H1 (cell line): Measurements from ENCODE around the gene GSG1L. TPM values are rescaled to one million over a fixed set of nuclear protein-coding genes. Genes with fewer than 3 reads are reported as not detected.

ENCODE experiments used
- CTCF ChIA-PET: fragments of 300-600 bp; sonication (Branson Sonifier 250); formaldehyde crosslinking; loops from one replicate; lab custom pipeline; 2021; ENCODE audit not compliant: partially characterized antibody; lab: Charles Lee
- POLR2A ChIA-PET: fragments of 300-600 bp; sonication (Branson Sonifier 250); formaldehyde crosslinking; loops from one replicate; lab custom pipeline; 2021; ENCODE audit warnings: inconsistent platforms; ENCODE audit not compliant: partially characterized antibody; lab: Charles Lee
- DNase-seq, 2 experiments: peaks; one replicate each; pipeline versions ENCODE4 v3.0.0 to v3.0.0-alpha.2; 2010 to 2022; ENCODE audit warnings: low spot score in 2 of 2, low read depth in 1 of 2, mixed read lengths in 1 of 2
- FAIRE-seq: peaks from 2 replicates; lab custom pipeline; 2011; peaks lifted over from hg19 to GRCh38; lab: Jason Lieb, UNC
- H2AFZ ChIP-seq: 2 replicates; pipeline ENCODE4 v1.8.1; 2012; ENCODE audit warnings: low read length, inconsistent platforms
- H2AK5ac ChIP-seq: 2 replicates; pipeline ENCODE4 v1.6.1; 2013; ENCODE audit warnings: low read depth, low read length
- H2BK120ac ChIP-seq: replicated peaks from 2 replicates; pipeline ENCODE3; 2013; ENCODE audit warnings: low read depth, low read length, inconsistent platforms
- H2BK12ac ChIP-seq: 2 replicates; pipeline ENCODE4 v1.6.1; 2013; ENCODE audit warnings: low read depth, low read length
- H2BK15ac ChIP-seq: 2 replicates; pipeline ENCODE4 v1.6.1; 2013; ENCODE audit warnings: low read length
- H2BK20ac ChIP-seq: 2 replicates; pipeline ENCODE4 v1.6.1; 2013; ENCODE audit warnings: low read length
- H2BK5ac ChIP-seq: 2 replicates; pipeline ENCODE4 v1.6.1; 2013; ENCODE audit warnings: low read depth, low read length
- H3K14ac ChIP-seq: 2 replicates; pipeline ENCODE4 v1.6.1; 2013; ENCODE audit warnings: inconsistent platforms; ENCODE audit not compliant: insufficient read length
- H3K18ac ChIP-seq: 2 replicates; pipeline ENCODE4 v1.6.1; 2013; ENCODE audit warnings: low read length; ENCODE audit errors: extremely low read depth
- H3K23ac ChIP-seq: 2 replicates; pipeline ENCODE4 v1.6.1; 2013; ENCODE audit warnings: inconsistent platforms; ENCODE audit not compliant: insufficient read length
- H3K23me2 ChIP-seq: 2 replicates; pipeline ENCODE4 v1.6.1; 2013; ENCODE audit warnings: low read depth, low read length
- H3K27ac ChIP-seq: 2 replicates; pipeline ENCODE4 v1.6.1; 2011; ENCODE audit warnings: low read depth, low read length, inconsistent platforms
- H3K27me3 ChIP-seq, 4 experiments: replicated peaks in 1 of 4; 1 replicate in 1 of 4; 2 replicates in 3 of 4; pipeline versions ENCODE4 v1.6.1 to v1.8.1; 2011 to 2013; ENCODE audit warnings: low read length in 3 of 4, mild to moderate bottlenecking in 3 of 4, inconsistent platforms in 2 of 4, mixed read lengths in 2 of 4, moderate library complexity in 1 of 4; ENCODE audit not compliant: control insufficient read depth in 3 of 4, insufficient read depth in 3 of 4; ENCODE audit errors: extremely low read depth in 1 of 4
- H3K36me3 ChIP-seq, 4 experiments: 2 replicates each; pipeline versions ENCODE4 v1.6.1 to v1.8.1; 2011 to 2013; ENCODE audit warnings: mild to moderate bottlenecking in 4 of 4, low read length in 3 of 4, moderate library complexity in 2 of 4, control low read depth in 1 of 4, inconsistent platforms in 1 of 4; ENCODE audit not compliant: insufficient read depth in 4 of 4, control insufficient read depth in 2 of 4
- H3K4ac ChIP-seq: replicated peaks from 2 replicates; pipeline ENCODE3; 2013; ENCODE audit warnings: low read length, low read depth, mixed read lengths, inconsistent platforms; ENCODE audit not compliant: insufficient read length
- H3K4me1 ChIP-seq, 4 experiments: replicated peaks in 1 of 4; 1 replicate in 1 of 4; 2 replicates in 3 of 4; pipeline versions ENCODE4 v1.6.1 to v1.8.1; 2011 to 2013; ENCODE audit warnings: low read length in 3 of 4, inconsistent platforms in 2 of 4, mixed read lengths in 1 of 4; ENCODE audit not compliant: insufficient read depth in 4 of 4, control insufficient read depth in 3 of 4
- H3K4me2 ChIP-seq, 2 experiments: 2 replicates each; pipeline versions ENCODE4 v1.6.1 to v1.8.1; 2011 to 2013; ENCODE audit warnings: low read depth in 2 of 2, low read length in 2 of 2, control low read depth in 1 of 2, inconsistent platforms in 1 of 2, mild to moderate bottlenecking in 1 of 2; ENCODE audit not compliant: insufficient read depth in 1 of 2
- H3K4me3 ChIP-seq, 4 experiments: fragments of 200-600, 300-600 bp in 1 of 4; sonication (generic), shearing (Covaris generic), sonication (Bioruptor Twin) in 1 of 4; 2 replicates each; pipeline versions ENCODE4 v1.5.1 to v1.8.1; 2011 to 2016; ENCODE audit warnings: low read length in 4 of 4, low read depth in 3 of 4, control low read depth in 2 of 4, inconsistent platforms in 2 of 4, mild to moderate bottlenecking in 2 of 4, mixed read lengths in 1 of 4, moderate library complexity in 1 of 4; ENCODE audit not compliant: insufficient read depth in 2 of 4; ENCODE audit errors: extremely low read depth in 1 of 4
- H3K56ac ChIP-seq: replicated peaks from 2 replicates; pipeline ENCODE3; 2013; ENCODE audit warnings: low read depth, mild to moderate bottlenecking, mixed read lengths, low read length, inconsistent platforms; ENCODE audit not compliant: insufficient read length
- H3K79me1 ChIP-seq: 2 replicates; pipeline ENCODE4 v1.6.1; 2013; ENCODE audit warnings: low read depth, low read length, control low read depth
- H3K79me2 ChIP-seq, 2 experiments: 2 replicates each; pipeline versions ENCODE4 v1.6.1 to v1.8.1; 2012 to 2013; ENCODE audit warnings: low read length in 2 of 2, mild to moderate bottlenecking in 2 of 2, inconsistent platforms in 1 of 2; ENCODE audit not compliant: insufficient read depth in 2 of 2, control insufficient read depth in 1 of 2
- H3K9ac ChIP-seq, 4 experiments: replicated peaks in 1 of 4; 1 replicate in 1 of 4; 2 replicates in 3 of 4; pipeline versions ENCODE4 v1.6.1 to v1.8.1; 2011 to 2013; ENCODE audit warnings: low read depth in 3 of 4, low read length in 3 of 4, control low read depth in 2 of 4, mild to moderate bottlenecking in 2 of 4, moderate library complexity in 2 of 4, inconsistent platforms in 1 of 4; ENCODE audit errors: extremely low read depth in 1 of 4
- H3K9me3 ChIP-seq, 2 experiments: 2 replicates each; pipeline versions ENCODE4 v1.6.1 to v1.8.1; 2012 to 2013; ENCODE audit warnings: mild to moderate bottlenecking in 2 of 2, moderate library complexity in 2 of 2, control low read depth in 1 of 2, inconsistent platforms in 1 of 2, low read depth in 1 of 2, low read length in 1 of 2, mixed read lengths in 1 of 2; ENCODE audit not compliant: insufficient read depth in 2 of 2
- H4K20me1 ChIP-seq, 2 experiments: replicated peaks in 1 of 2; 2 replicates each; pipeline versions ENCODE3 to v1.8.1; 2011 to 2013; ENCODE audit warnings: inconsistent platforms in 2 of 2, low read length in 2 of 2, mild to moderate bottlenecking in 1 of 2; ENCODE audit not compliant: insufficient read depth in 2 of 2, control insufficient read depth in 1 of 2
- H4K5ac ChIP-seq: 2 replicates; pipeline ENCODE4 v1.6.1; 2013; ENCODE audit warnings: low read length, low read depth, mixed read lengths, inconsistent platforms; ENCODE audit not compliant: insufficient read length
- H4K8ac ChIP-seq: 2 replicates; pipeline ENCODE4 v1.8.0; 2013; ENCODE audit warnings: mild to moderate bottlenecking, moderate library complexity, low read length, inconsistent platforms; ENCODE audit not compliant: insufficient read depth; ENCODE audit errors: extremely low read depth
- H4K91ac ChIP-seq: replicated peaks from 2 replicates; pipeline ENCODE3; 2013; ENCODE audit warnings: low read length, mixed read lengths, inconsistent platforms; ENCODE audit not compliant: insufficient read length
- BRCA1 ChIP-seq: IDR thresholded peaks from 2 replicates; pipeline ENCODE4 v1.6.1; 2012; ENCODE audit warnings: low read depth, low read length, improper control_type of control experiment
- CBX5 ChIP-seq: fragments of 300-800, 300-1000 bp; sonication (generic); IDR thresholded peaks from 2 replicates; pipeline ENCODE4 v1.7.1; 2016; ENCODE audit warnings: antibody characterized with exemption, low read length, low read depth
- CBX8 ChIP-seq: fragments of 300-800, 300-1000 bp; sonication (generic); IDR thresholded peaks from 2 replicates; pipeline ENCODE4 v1.7.1; 2016; ENCODE audit warnings: low read depth, low read length, borderline replicate concordance
- CHD2 ChIP-seq: IDR thresholded peaks from 2 replicates; pipeline ENCODE4 v1.6.1; 2012; ENCODE audit warnings: low read length, improper control_type of control experiment
- EZH2 ChIP-seq: fragments of 200-600 bp; sonication (generic); IDR thresholded peaks from 2 replicates; pipeline ENCODE4 v1.7.1; 2012; ENCODE audit warnings: low read depth, mild to moderate bottlenecking, moderate library complexity, low read length, inconsistent platforms; ENCODE audit not compliant: severe bottlenecking
- MAX ChIP-seq: IDR thresholded peaks from 2 replicates; pipeline ENCODE4 v1.6.1; 2012; ENCODE audit warnings: inconsistent platforms
- NRF1 ChIP-seq: IDR thresholded peaks from 2 replicates; pipeline ENCODE4 v1.6.1; 2011; ENCODE audit warnings: mild to moderate bottlenecking, low read depth, low read length, improper control_type of control experiment
- POLR2A ChIP-seq, 2 experiments: IDR thresholded peaks; 1 replicate in 1 of 2; 2 replicates in 1 of 2; pipeline ENCODE4 v1.6.1; 2011; ENCODE audit warnings: low read depth in 2 of 2, low read length in 2 of 2, mild to moderate bottlenecking in 2 of 2; ENCODE audit errors: control extremely low read depth in 1 of 2
- POLR2AphosphoS5 ChIP-seq: IDR thresholded peaks from 2 replicates; pipeline ENCODE4 v1.6.1; 2011; ENCODE audit warnings: low read depth, low read length
- RNF2 ChIP-seq: fragments of 200-900, 300-1000 bp; sonication (generic); IDR thresholded peaks from 2 replicates; pipeline ENCODE4 v1.7.1; 2016; ENCODE audit warnings: borderline replicate concordance, low read depth, mild to moderate bottlenecking, antibody characterized with exemption, low read length; ENCODE audit not compliant: poor library complexity, severe bottlenecking; ENCODE audit errors: missing control alignments
- SIX5 ChIP-seq: IDR thresholded peaks from 2 replicates; pipeline ENCODE4 v1.6.1; 2011; ENCODE audit warnings: mild to moderate bottlenecking, low read depth, low read length
- USF2 ChIP-seq: IDR thresholded peaks from 2 replicates; pipeline ENCODE4 v1.6.1; 2011; ENCODE audit warnings: low read length, improper control_type of control experiment
- ZNF274 ChIP-seq: IDR thresholded peaks from 2 replicates; pipeline ENCODE4 v1.7.0; 2012; ENCODE audit warnings: low read length, borderline replicate concordance; ENCODE audit errors: extremely low read depth
- WGBS, 2 experiments: shearing (Covaris generic) in 1 of 2; methylation state at CpG; one replicate each; pipeline versions ENCODE4 v1.1.6 to v1.1.7; 2013 to 2015; ENCODE audit warnings: low lambda C conversion rate in 2 of 2, mixed read lengths in 2 of 2, inconsistent platforms in 1 of 2, low coverage in 1 of 2, missing lambda C conversion rate in 1 of 2; ENCODE audit not compliant: insufficient replicate concordance in 2 of 2, insufficient coverage in 1 of 2, insufficient read length in 1 of 2; ENCODE audit errors: extremely low coverage in 1 of 2, missing lambda C conversion rate in 1 of 2; 5-methylcytosine and 5-hydroxymethylcytosine counted together
- polyA plus RNA-seq, 7 experiments: library from polyadenylated mRNA; depleted of rRNA in 3 of 7; stranded (reverse) in 5 of 7; unstranded in 2 of 7; fragments of >200 nt in 5 of 7; fragments of 200-250 nt in 2 of 7; gene quantifications; 1 replicate in 5 of 7; 2 replicates in 1 of 7; 4 replicates in 1 of 7; pipeline versions ENCODE4 v1.2.1 to v1.2.3, GENCODE V29; 2011 to 2013; ENCODE audit warnings: missing spikeins in 2 of 7, mixed read lengths in 2 of 7
- total RNA-seq: library from RNA; stranded (reverse); fragmentation: NEBNext Ultra II Directional; extraction: Animal tissue kit (Norgen Biotek cat#: 25700); gene quantifications from 2 replicates; pipeline ENCODE4 v1.2.1, GENCODE V29; 2021

Gene GSG1L
- total and polyA plus RNA-seq, 2 of the 8 experiments (the other 6 are each of a cell fraction or from before 2014, with no cell fraction given), result 0.71 to 1.1 TPM

- H3K23me2 ChIP-seq, result no peaks in the 10 kb centered on the region
- H4K5ac ChIP-seq, result no peak overlapping the region
- no peak overlapping the region for H2BK5ac ChIP-seq
- H3K9me3 ChIP-seq, result no peaks in the 10 kb centered on the region
- no peak overlapping the region for H3K56ac ChIP-seq
- ChIA-PET CTCF (interaction anchor here (0.6 to 3.1 kb wide), 2 partner anchors 12 to 217 kb away, joined by 4 to 19 read pairs; no protein-coding TSS in a partner anchor), POLR2A (no interaction called here)
- no peaks in the 10 kb centered on the region for H3K79me2 ChIP-seq
- no peak overlapping the region for H2BK15ac ChIP-seq
- peaks cover 30 to 82% (median 61%) of the 10 kb centered on the region in 4 experiments for H3K36me3 ChIP-seq
- WGBS, 2 experiments, result 99% methylated on average over 16 of the region's 16 CpGs; no CpG with 5 or more reads in 1 of the 2 experiments
- H3K9ac ChIP-seq, result no peak overlapping the region
- no peak overlapping the region for H4K91ac ChIP-seq
- no peak overlapping the region for H3K4me2 ChIP-seq
- H2AFZ ChIP-seq, result no peak overlapping the region
- no peak overlapping the region for H3K27ac ChIP-seq
- no peak overlapping the region for H2BK120ac ChIP-seq
- H3K27me3 ChIP-seq, result no peaks in the 10 kb centered on the region
- no peak overlapping the region for H2BK12ac ChIP-seq
- DNase-seq (no peak), FAIRE-seq (no peak)
- no peak overlapping the region for H3K18ac ChIP-seq
- no peak overlapping the region for H2BK20ac ChIP-seq
- H3K23ac ChIP-seq, result no peak overlapping the region
- no peak overlapping the region; the same call in 1 of the 2 replicates for H4K8ac ChIP-seq
- H3K79me1 ChIP-seq, result no peaks in the 10 kb centered on the region; the same call in 1 of the 2 replicates
- H3K4me3 ChIP-seq, result no peak overlapping the region
- H3K4ac ChIP-seq, result no peak overlapping the region
- no peak overlapping the region for H3K14ac ChIP-seq
- no peak overlapping the region for H2AK5ac ChIP-seq
- peaks cover 2 to 8% of the 10 kb centered on the region in 2 experiments for H4K20me1 ChIP-seq
- H3K4me1 ChIP-seq, result no peaks in the 10 kb centered on the region
- TF ChIP-seq RNF2 (no peak), BRCA1 (no peak), MAX (no peak), ZNF274 (no peak), POLR2AphosphoS5 (no peak), SIX5 (no peak), USF2 (no peak), CBX5 (no peak), EZH2 (no peak), CBX8 (no peak), NRF1 (no peak), POLR2A (IDR thresholded peaks at IDR 0.05; ENCODE audit: control extremely low read depth in 1 of 2, low read depth in 2 of 2, low read length in 2 of 2) (no peak), CHD2 (no peak)
Measured at GRCh38 chr16:28104404-28104803, 40.9 kb upstream of the GSG1L start.
